K562 (cell line): ENCODE data around the gene GINS3. TPM values are rescaled to one million over a fixed set of nuclear protein-coding genes. Genes with fewer than 3 reads are reported as not detected.
"Not testable (repeated sequence)": the region's sequence is repeated elsewhere in the genome, so short reads cannot be mapped to it uniquely, and the experiment has no call there.

Experiments
- ATAC-seq: fragments of 200-7000 bp; cut with Tn5 transposase; 3 replicates; pipeline ENCODE4 v1.9.1; 2020; ENCODE audit warnings: moderate library complexity
- BruUV-seq: library from RNA; stranded (reverse); fragments of 400-500 nt; replicated peaks from 2 replicates; lab custom pipeline; 2021; lab: Mats Ljungman, UMichigan
- CTCF ChIA-PET: fragments of 300-600 bp; formaldehyde crosslinking; extraction: SDS; loops from one replicate; lab custom pipeline; 2021; ENCODE audit warnings: low intra/inter-chr PET ratio; lab: Yijun Ruan, JAX
- POLR2A ChIA-PET: fragments of 300-600, 350-650 bp; sonication (Branson Sonifier 250); formaldehyde crosslinking; extraction: SDS; loops from one replicate; lab custom pipeline; 2021; ENCODE audit warnings: antibody characterized with exemption, inconsistent platforms; lab: Yijun Ruan, JAX
- DNase-seq, 4 experiments: peaks; one replicate each; pipeline versions ENCODE4 v3.0.0 to v3.0.0-alpha.2; 2011 to 2018; ENCODE audit warnings: low spot score in 3 of 4, mixed read lengths in 3 of 4; ENCODE audit errors: extremely low read depth in 1 of 4
- FAIRE-seq: peaks from 2 replicates; lab custom pipeline; 2011; peaks lifted over from hg19 to GRCh38; lab: Jason Lieb, UNC
- H2AFZ ChIP-seq: 2 replicates; pipeline ENCODE4 v1.6.0; 2011; ENCODE audit warnings: low read depth, low read length, control low read depth, inconsistent platforms
- H3K27ac ChIP-seq: fragments of 200-600 bp; 3 replicates; pipeline ENCODE4 v1.8.0; 2011; ENCODE audit warnings: low read depth, mild to moderate bottlenecking, control low read depth, inconsistent platforms, low read length, moderate library complexity, mixed read lengths; ENCODE audit errors: extremely low read depth
- H3K27me3 ChIP-seq, 2 experiments: fragments of 300-600 bp in 1 of 2; 2 replicates in 1 of 2; 3 replicates in 1 of 2; pipeline versions ENCODE4 v1.6.0 to v1.8.0; 2011; ENCODE audit warnings: inconsistent platforms in 2 of 2, low read length in 2 of 2, mild to moderate bottlenecking in 1 of 2, mixed read lengths in 1 of 2, moderate library complexity in 1 of 2; ENCODE audit not compliant: control insufficient read depth in 2 of 2, insufficient read depth in 2 of 2
- H3K36me3 ChIP-seq: fragments of 300-600 bp; 3 replicates; pipeline ENCODE4 v1.8.0; 2011; ENCODE audit warnings: mild to moderate bottlenecking, low read length, inconsistent platforms; ENCODE audit not compliant: control insufficient read depth, insufficient read depth
- H3K4me1 ChIP-seq, 2 experiments: fragments of 200-600 bp in 1 of 2; replicated peaks in 1 of 2; 2 replicates in 1 of 2; 3 replicates in 1 of 2; pipeline versions ENCODE4 v1.5.1 to v1.8.0; 2011; ENCODE audit warnings: inconsistent platforms in 2 of 2, low read length in 2 of 2, mild to moderate bottlenecking in 1 of 2, mixed read lengths in 1 of 2, moderate library complexity in 1 of 2; ENCODE audit not compliant: control insufficient read depth in 2 of 2, insufficient read depth in 2 of 2
- H3K4me2 ChIP-seq: 2 replicates; pipeline ENCODE4 v1.6.1; 2011; ENCODE audit warnings: low read length, control low read depth, inconsistent platforms, mixed read lengths; ENCODE audit not compliant: insufficient read depth
- H3K4me3 ChIP-seq: fragments of 200-600 bp; sonication (generic), shearing (Covaris generic); 2 replicates; pipeline ENCODE4 v1.5.1; 2016; ENCODE audit warnings: control low read depth, inconsistent platforms
- H3K79me2 ChIP-seq: fragments of 200-600 bp; 3 replicates; pipeline ENCODE4 v1.8.0; 2011; ENCODE audit warnings: low read length, inconsistent platforms; ENCODE audit not compliant: control insufficient read depth, insufficient read depth
- H3K9ac ChIP-seq, 2 experiments: 2 replicates each; pipeline versions ENCODE4 v1.6.0 to v1.6.1; 2011; ENCODE audit warnings: low read depth in 2 of 2, low read length in 2 of 2, control low read depth in 1 of 2, inconsistent platforms in 1 of 2, mild to moderate bottlenecking in 1 of 2, mixed read lengths in 1 of 2; ENCODE audit not compliant: insufficient read depth in 1 of 2
- H3K9me1 ChIP-seq: one replicate; pipeline ENCODE4 v1.6.0; 2011; ENCODE audit warnings: inconsistent platforms, mild to moderate bottlenecking, low read length, moderate library complexity; ENCODE audit not compliant: control insufficient read depth, insufficient read depth
- H3K9me3 ChIP-seq: replicated peaks from 2 replicates; pipeline ENCODE4 v1.5.1; 2011; ENCODE audit warnings: low read depth, low read length, inconsistent platforms; ENCODE audit not compliant: control insufficient read depth, insufficient read depth
- H4K20me1 ChIP-seq: replicated peaks from 2 replicates; pipeline ENCODE4 v1.6.1; 2011; ENCODE audit warnings: low read length, inconsistent platforms, mixed read lengths; ENCODE audit not compliant: control insufficient read depth, insufficient read depth
- GTF2A2 ChIP-seq: IDR thresholded peaks from 2 replicates; pipeline ENCODE4 v1.6.1; 2016; ENCODE audit warnings: mild to moderate bottlenecking, missing genetic modification characterization, missing compliant biosample characterization
- RBFOX2 ChIP-seq: fragments of 200-400 bp; formaldehyde crosslinking; IDR thresholded peaks from 2 replicates; pipeline ENCODE4 v1.6.1; 2017; ENCODE audit warnings: low read depth, mild to moderate bottlenecking, low read length, moderate library complexity
- SMAD1 ChIP-seq: fragments of 150-350 bp; IDR thresholded peaks from 2 replicates; pipeline ENCODE4 v1.6.1; 2014; ENCODE audit warnings: low read length, low read depth; ENCODE audit not compliant: partially characterized antibody
- ZEB2 ChIP-seq: fragments of 450-650 bp; IDR thresholded peaks from 2 replicates; pipeline ENCODE4 v1.6.1; 2016
- WGBS: fragments of 100-300 bp; shearing (Covaris generic); methylation state at CpG from one replicate; pipeline ENCODE4 v1.1.6; 2016; ENCODE audit warnings: low coverage, mixed read lengths; ENCODE audit not compliant: insufficient coverage; ENCODE audit errors: missing lambda C conversion rate; 5-methylcytosine and 5-hydroxymethylcytosine counted together
- in situ Hi-C: fragments of 300-500 bp; cut with MboI; formaldehyde crosslinking; loops from 4 replicates; pipeline ENCODE4 v1.15.0; 2018; ENCODE audit warnings: inconsistent platforms, mixed read lengths
- intact Hi-C: fragments of 100-400 bp; cut with micrococcal nuclease; formaldehyde crosslinking; loops from 2 replicates; pipeline ENCODE4 v1.14.2; 2022
- polyA plus RNA-seq, 8 experiments: library from polyadenylated mRNA; depleted of rRNA in 4 of 8; stranded (reverse) in 5 of 8; unstranded in 3 of 8; fragments of >200 nt; fragmentation: Nextera tagmentation in 2 of 8; fragmentation: Illumina TruSeq in 1 of 8; extraction: Ambion mirVana in 2 of 8; extraction: Trizol in 1 of 8; gene quantifications; 2 replicates each; pipeline versions ENCODE4 v1.2.1 to v1.2.3, GENCODE V29; 2011 to 2014; ENCODE audit warnings: inconsistent platforms in 1 of 8, missing spikeins in 1 of 8
- total RNA-seq, 7 experiments: library from RNA; depleted of rRNA in 6 of 7; stranded (reverse); fragments of >200 nt in 6 of 7; fragmentation: Illumina TruSeq in 2 of 7; extraction: Trizol in 2 of 7; gene quantifications; 2 replicates each; pipeline versions ENCODE4 v1.2.1 to v1.2.3, GENCODE V29; 2011 to 2021; ENCODE audit warnings: low replicate concordance in 1 of 7
- TF ChIP-seq, protein P1 (sequence below): fragments of 450-650 bp; formaldehyde crosslinking; IDR thresholded peaks from 2 replicates; pipeline ENCODE4 v1.4.0; 2020; ENCODE audit warnings: mild to moderate bottlenecking, mixed read lengths
- TF ChIP-seq, protein P2 (sequence below): fragments of 450-650 bp; IDR thresholded peaks from 2 replicates; pipeline ENCODE4 v1.6.1; 2018; ENCODE audit not compliant: partially characterized antibody

Gene GINS3
- total and polyA plus RNA-seq, 9 of the 15 experiments (the other 6 are each of a cell fraction or from before 2014, with no cell fraction given) = 17.8 to 31.9 (median 25.4) TPM

DNA sequence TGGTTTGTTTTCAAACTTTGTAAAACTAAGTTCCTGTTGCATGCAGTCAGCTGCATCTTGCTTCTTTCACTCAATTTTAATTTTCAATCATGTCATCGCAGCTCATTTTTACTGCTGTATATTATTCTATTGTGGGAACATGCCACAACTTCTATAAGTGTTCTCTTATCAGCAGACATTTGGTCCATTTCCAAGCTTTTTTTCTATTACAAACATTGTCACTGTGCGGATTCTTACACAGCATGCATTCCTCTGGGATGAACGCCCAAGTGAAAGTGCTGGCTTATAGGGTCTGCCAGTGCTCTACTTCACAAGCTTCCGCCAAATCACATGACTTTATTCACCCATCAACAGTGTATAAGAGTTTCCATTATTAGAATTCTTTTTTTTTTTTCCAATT is 22.7 kb downstream of the GINS3 start:
- H4K20me1 ChIP-seq = no peaks in the 10 kb centered on the region
- peaks cover 0 to 5% of the 10 kb centered on the region in 2 experiments; a peak in 1 of 5 replicates for H3K27me3 ChIP-seq
- H2AFZ ChIP-seq = no peak overlapping the region
- intact Hi-C loops = no loop called here
- H3K36me3 ChIP-seq = no peaks in the 10 kb centered on the region
- BruUV-seq = no TSS peak
- no peak for TF ChIP-seq GTF2A2 (tag)
- TF ChIP-seq RBFOX2 = no peak
- no peak for TF ChIP-seq SMAD1
- no peak for TF ChIP-seq ZEB2
- TF ChIP-seq, protein P1, sequence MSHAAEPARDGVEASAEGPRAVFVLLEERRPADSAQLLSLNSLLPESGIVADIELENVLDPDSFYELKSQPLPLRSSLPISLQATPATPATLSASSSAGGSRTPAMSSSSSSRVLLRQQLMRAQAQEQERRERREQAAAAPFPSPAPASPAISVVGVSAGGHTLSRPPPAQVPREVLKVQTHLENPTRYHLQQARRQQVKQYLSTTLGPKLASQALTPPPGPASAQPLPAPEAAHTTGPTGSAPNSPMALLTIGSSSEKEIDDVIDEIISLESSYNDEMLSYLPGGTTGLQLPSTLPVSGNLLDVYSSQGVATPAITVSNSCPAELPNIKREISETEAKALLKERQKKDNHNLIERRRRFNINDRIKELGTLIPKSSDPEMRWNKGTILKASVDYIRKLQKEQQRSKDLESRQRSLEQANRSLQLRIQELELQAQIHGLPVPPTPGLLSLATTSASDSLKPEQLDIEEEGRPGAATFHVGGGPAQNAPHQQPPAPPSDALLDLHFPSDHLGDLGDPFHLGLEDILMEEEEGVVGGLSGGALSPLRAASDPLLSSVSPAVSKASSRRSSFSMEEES (CRISPR knock-in tag) = peak; percentile 23; the same call in 1 of the 2 replicates
- TF ChIP-seq, protein P2, sequence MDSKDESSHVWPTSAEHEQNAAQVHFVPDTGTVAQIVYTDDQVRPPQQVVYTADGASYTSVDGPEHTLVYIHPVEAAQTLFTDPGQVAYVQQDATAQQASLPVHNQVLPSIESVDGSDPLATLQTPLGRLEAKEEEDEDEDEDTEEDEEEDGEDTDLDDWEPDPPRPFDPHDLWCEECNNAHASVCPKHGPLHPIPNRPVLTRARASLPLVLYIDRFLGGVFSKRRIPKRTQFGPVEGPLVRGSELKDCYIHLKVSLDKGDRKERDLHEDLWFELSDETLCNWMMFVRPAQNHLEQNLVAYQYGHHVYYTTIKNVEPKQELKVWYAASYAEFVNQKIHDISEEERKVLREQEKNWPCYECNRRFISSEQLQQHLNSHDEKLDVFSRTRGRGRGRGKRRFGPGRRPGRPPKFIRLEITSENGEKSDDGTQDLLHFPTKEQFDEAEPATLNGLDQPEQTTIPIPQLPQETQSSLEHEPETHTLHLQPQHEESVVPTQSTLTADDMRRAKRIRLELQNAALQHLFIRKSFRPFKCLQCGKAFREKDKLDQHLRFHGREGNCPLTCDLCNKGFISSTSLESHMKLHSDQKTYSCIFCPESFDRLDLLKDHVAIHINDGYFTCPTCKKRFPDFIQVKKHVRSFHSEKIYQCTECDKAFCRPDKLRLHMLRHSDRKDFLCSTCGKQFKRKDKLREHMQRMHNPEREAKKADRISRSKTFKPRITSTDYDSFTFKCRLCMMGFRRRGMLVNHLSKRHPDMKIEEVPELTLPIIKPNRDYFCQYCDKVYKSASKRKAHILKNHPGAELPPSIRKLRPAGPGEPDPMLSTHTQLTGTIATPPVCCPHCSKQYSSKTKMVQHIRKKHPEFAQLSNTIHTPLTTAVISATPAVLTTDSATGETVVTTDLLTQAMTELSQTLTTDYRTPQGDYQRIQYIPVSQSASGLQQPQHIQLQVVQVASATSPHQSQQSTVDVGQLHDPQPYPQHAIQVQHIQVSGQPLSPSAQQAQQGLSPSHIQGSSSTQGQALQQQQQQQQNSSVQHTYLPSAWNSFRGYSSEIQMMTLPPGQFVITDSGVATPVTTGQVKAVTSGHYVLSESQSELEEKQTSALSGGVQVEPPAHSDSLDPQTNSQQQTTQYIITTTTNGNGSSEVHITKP = no peak
- no peak overlapping the region for H3K4me2 ChIP-seq
- no peak for DNase-seq
- H3K4me3 ChIP-seq = no peak overlapping the region
- no peaks in the 10 kb centered on the region for H3K9me1 ChIP-seq
- no peak for FAIRE-seq
- no peak overlapping the region for H3K9ac ChIP-seq
- ChIA-PET POLR2A (no interaction called here), CTCF (no interaction called here)
- ATAC-seq = no peak
- no peak overlapping the region for H3K27ac ChIP-seq
- 17% methylated on average over 4 of the region's 4 CpGs for WGBS
- peaks cover 0 to 7% of the 10 kb centered on the region in 2 experiments; a peak in 2 of 5 replicates for H3K4me1 ChIP-seq
- H3K79me2 ChIP-seq = no peaks in the 10 kb centered on the region
- H3K9me3 ChIP-seq = no peaks in the 10 kb centered on the region
- in situ Hi-C loops = no loop called here

DNA sequence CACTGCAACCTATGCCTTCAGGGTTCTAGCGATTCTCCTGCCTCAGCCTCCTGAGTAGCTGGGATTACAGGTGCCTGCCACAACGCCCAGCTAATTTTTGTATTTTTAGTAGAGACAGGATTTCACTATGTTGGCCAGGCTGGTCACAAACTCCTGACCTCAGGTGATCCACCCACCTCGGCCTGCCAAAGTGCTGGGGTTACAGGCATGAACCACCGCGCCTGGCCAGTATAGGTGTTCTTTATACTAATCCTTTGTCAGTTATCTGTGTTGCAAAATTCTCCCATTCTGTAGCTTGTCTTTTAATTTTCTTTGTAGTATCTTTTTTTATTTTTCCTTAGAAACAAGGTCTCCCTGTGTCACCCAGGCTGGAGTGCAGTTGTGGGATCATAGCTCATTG is 23.7 kb downstream of the GINS3 start:
- H3K9me3 ChIP-seq, BruUV-seq, FAIRE-seq, H3K9ac ChIP-seq, H2AFZ ChIP-seq, H3K36me3 ChIP-seq, H3K27me3 ChIP-seq, ATAC-seq, H3K4me1 ChIP-seq, H3K27ac ChIP-seq, H4K20me1 ChIP-seq, in situ Hi-C loops, CTCF ChIA-PET, H3K79me2 ChIP-seq, DNase-seq, H3K4me3 ChIP-seq, intact Hi-C loops, H3K4me2 ChIP-seq, H3K9me1 ChIP-seq: not testable (repeated sequence)
- 37% methylated on average over 5 of the region's 5 CpGs for WGBS
- POLR2A ChIA-PET = interaction anchor here (0.8 kb wide), 1 partner anchor 14 kb away, joined by 3 read pairs; no protein-coding TSS in a partner anchor
